NCI-H187 (cell line): ENCODE measurements around the gene MLC1.

Source experiments
- DNase-seq, 2 experiments: peaks; one replicate each; lab custom pipeline; 2025; lab: John Stamatoyannopoulos, UW

MLC1 gene

GRCh38 chr22:50085211-50085972 lies at the start of gene MLC1:
Gene MLC1 (minus strand): TSS chr22:50085426. CDS start chr22:50084902, 524 bp downstream.
- DNase-seq, result no peak

- no peak for DNase-seq
Measured at GRCh38 chr22:50134481-50134880, 49.3 kb upstream of the MLC1 start.

DNA sequence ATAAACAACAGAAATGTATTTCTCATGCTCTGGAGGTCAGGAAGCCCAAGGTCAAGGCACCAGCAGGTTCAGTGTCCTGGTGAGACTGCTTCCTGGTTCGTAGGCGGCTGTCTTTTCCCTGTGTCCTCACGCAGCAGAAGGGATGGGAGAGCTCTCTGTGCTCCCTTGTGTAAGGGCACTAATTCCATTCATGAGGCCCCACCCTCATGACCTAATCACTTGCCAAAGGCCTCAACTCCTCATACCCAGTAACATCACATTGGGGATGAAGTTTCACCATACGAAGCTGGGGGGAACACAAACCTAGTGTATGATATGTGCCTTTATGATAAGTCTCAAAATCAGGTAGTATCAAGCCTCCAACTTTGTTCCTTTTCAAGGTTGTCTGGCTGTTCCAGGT lies 46.7 kb upstream of the MLC1 start:
- DNase-seq, result no peak

DNA sequence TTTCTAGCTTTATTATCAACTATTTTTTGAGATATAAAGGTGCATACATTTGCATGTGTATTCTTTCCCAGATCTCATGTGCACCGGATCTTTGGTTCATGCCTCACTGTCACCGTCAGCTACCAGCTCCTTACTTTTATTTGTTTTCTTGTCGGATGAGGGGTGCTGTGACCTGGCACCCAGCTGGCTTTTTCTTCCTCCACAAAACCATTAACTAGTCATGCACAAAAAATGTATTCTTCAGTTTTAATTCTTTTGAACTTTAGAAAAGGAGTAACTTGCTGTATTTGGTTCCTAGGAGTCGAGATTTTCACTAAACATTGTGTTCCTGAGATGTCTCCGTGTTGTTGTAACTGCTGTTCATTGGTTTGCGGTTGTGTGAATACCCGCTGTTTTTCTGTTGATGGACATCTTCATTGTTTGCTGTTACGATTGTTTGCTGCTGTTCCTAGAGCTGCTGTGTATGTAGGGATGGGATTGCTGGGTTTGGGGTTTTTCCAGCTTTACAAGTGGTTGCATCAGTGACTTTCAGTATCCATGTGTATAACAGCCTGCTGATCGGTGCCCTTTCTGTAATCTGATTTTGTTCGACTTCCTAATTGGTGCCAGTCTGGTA lies 44.0 kb upstream of the MLC1 start:
- DNase-seq, result no peak

DNA sequence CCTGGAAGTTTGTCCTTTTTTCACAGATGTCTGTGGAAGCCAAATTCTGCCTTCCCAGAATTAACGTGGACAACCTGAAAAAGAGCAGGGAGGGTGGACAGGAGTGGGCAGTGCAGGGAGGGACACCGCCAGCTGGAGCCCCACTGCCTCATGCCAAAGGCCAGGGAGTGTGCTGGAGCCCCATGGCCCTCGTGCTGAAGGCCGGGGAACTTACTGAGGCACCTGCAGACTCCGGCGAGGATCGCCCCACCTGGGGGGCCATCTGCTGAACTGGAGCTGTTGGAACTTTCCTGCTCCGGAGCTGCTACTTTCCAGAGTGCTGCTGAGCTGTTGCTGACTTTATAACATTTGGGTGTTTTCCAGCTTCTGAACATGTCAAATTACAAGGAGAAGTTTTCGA lies 39.8 kb upstream of the MLC1 start:
- no peak for DNase-seq

GRCh38 chr22:50123119-50123518 lies 37.9 kb upstream of the MLC1 start:
- no peak for DNase-seq

- no peak for DNase-seq
Measured at GRCh38 chr22:50121202-50121740, 36.0 kb upstream of the MLC1 start.

DNA sequence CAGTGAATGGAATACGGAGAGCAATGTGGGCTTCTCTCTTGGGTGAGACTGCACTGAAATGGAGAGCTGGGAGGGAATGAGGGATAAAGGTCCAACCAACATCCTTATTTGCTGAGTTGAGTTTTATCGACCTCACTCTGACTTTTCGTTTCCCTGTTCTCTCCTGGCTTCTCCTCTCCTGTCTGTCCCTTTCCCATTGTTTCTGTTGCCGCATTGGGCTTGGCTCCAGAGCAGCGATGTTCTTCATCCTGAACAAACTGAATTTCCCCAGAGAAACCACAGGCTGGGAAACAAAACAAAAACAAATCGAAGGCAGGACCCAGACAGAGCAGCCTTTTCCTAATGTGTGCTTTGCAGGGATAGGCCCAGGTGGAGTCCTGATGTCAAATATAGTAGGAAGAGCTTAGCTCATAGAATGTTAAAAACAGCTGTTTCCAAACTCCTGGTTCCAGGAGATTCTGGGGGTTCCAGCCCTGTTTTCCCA lies 34.6 kb upstream of the MLC1 start:
- DNase-seq, result no peak

DNA sequence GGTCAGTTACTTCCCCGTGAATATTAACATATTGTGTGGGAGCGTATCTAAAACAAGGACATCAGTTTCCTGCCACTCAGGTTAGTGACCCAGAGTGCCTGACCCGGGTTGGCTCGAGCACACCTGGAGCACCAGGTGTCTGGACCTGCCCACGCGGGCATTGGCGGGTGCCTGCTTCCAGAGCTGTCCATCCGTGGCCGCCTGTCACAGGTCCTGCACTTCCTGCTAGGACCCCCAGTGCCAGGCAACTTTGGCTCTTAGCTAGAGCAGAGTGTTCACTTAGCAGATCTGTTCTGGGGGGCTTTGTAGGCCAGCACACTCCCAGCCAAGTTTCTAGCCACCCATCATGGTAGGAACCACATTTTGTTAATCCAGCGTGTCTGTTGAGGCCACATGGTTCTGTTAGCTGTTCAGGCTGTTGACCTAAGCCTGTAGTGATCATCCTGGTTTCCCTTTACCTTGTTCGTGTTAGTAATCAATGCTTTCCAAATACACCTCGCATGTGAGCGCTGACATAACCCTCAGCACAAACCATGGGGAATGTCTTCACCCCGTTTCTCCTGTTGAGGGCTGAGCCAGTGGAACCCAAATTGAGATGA lies 34.0 kb upstream of the MLC1 start:
- DNase-seq, result no peak

DNA sequence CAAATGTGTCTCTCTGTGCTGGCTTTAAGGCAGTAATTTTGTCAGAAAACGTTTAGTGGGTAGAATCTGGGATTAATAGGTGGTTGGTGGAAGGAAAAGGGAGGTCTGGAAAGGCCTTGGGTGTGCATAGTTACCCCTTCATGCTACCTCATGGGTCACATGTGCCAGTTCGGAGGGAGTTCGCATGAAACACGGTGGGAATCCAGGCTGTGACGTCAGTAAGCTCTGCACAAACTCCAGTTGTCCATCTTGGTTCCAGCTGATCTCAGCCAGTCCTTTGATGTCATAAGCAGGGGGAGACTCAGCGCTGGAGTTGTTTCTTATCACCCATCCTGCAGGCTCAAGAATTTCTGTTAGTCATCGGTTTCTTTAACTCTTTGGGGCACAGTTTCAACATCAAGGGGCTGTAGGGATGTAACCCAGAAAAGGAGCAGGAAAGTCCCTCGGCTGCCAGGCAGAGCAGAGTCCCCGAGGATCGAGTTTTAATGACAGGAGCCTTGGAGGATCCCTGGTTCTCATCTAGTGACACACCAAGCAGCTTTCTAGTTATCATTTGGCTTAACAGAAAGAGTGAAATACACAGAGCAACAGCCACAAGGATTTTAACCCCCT lies 33.4 kb upstream of the MLC1 start:
- DNase-seq, result no peak

- no peak for DNase-seq
Measured at GRCh38 chr22:50118129-50118528, 32.9 kb upstream of the MLC1 start.

GRCh38 chr22:50117168-50117762 lies 32.0 kb upstream of the MLC1 start:
- no peak for DNase-seq

DNA sequence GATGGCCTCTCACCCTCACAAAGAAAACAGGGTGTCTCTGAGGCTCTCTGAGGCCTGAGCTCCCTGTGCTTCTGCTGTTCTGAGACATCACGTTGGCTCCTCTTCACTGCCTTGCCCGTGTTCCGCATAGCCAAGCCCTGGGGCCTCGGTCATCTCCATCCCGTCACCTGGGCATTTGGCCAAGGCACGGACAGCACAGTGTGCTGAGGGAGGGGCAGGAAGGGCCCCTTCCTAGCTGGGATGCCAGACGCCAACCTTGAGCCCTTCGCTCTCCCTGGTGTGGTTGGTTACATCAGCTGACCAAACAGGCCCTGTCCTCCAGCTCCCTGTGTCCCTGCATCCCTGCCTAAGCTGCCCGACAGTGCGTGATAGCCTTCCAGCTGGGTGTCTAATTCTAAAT lies 30.5 kb upstream of the MLC1 start:
- no peak for DNase-seq

- DNase-seq, result peak in 1 of 2 experiments; percentile 0
Measured at GRCh38 chr22:50114221-50115021, 29.2 kb upstream of the MLC1 start.

- DNase-seq, result no peak
Measured at GRCh38 chr22:50112151-50113118, 27.2 kb upstream of the MLC1 start.

DNA sequence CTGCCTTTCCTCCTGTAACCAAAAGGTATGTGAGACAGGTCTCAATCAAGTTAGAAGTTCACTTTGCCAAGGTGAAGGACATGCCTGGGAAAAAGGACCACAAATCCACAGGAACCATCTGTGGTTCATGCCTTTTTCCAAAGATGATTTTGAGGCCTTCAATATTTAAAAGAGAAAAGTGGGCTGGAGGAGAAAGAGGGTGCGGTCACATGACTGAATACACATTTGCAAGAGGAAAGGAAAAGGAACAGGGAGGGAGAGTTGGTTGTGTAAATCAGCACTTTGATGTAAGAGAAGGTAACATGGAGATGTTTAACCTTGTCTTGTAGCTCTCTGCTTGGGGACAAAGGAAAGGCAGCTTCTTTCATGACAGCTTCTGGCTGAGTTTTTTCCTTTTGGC lies 25.8 kb upstream of the MLC1 start:
- no peak for DNase-seq

DNA sequence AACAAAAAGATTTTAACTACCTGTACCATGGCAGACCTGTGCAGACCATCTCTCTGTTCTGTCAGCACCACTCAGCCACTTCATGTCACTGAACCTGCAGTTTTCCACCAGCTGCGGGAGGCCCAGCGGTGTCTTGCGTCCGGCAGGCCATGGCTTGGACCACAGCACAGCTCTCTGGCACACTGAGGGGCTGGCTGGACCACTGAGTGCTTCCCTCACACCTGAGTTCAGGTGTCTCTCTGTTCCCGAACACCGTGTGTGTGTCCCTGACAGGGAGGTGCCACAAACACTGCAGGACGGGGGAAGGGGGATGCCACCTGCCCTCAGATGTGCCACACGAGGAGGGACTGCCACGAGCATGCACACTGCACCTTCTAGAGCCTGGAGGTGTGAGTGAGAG lies 22.3 kb upstream of the MLC1 start:
- DNase-seq, result no peak

DNA sequence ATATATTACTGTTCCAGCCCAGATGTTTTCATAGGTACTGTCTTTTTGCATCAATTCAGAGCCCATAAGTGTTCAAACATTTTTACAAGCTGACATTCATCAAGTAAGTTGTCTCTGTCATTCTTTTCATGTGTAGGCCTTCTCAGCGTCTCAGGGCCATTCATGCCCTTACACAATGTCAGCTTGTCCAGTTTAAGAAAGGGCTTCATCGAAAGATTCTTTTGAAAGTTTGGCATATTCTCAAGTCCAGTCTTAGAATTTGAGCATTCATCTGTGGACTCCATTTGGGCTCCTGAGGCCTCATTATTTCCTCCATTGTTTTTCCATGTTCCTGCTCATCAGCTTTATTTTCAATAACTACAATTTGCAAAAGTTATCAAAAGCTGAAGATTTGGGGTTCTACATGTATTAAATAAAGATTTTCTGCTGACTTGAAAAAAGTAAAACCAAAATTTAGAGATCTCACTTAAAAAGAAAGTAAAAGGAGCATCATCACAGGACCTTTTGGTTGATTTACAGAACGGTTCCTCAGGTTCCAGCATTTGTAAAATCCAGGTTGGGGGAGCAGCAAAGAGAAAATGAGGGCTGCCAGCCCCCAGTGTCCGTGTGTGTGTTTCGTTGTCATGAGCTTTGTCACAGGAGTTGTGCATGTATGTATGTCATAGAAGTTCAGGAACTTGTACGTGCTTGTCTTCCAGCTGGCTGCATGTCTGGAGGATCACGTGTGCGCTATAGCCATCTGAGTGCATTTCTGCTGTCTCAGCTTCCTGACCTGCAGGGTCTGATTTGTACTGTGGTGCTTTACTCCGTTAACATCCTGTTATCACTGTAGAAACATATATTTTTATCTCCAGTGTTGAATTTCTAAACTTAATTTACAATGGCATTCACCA lies 20.2 kb upstream of the MLC1 start:
- DNase-seq, result no peak

DNA sequence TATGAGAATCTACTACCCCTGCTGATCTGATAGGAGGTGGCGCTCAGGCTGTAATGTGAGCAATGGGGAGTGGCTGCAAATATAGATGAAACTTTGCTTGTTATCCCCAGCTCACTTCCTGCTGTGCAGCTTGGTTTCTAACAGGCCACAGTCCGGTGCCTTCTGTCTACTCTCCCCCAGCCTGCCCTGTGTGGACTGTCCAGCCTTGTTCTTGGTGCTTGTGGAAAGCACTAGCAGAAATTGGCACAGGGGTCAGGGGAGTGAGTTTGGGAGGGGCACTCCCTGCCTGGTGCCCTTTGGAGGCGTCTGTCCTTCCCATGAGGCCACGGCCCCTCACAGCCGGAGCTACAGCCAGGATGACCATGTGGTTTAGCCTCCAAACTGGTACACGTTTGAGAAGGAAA lies 18.9 kb upstream of the MLC1 start:
- DNase-seq, result no peak
